GM23338 (cell line): ENCODE data around the gene ZBTB2. TPM values are rescaled to one million over a fixed set of nuclear protein-coding genes. Genes with fewer than 3 reads are reported as not detected.
"Not testable (repeated sequence)": the region's sequence is repeated elsewhere in the genome, so short reads cannot be mapped to it uniquely, and the experiment has no call there.

Source experiments
- ATAC-seq: fragments of 200-7000 bp; cut with Tn5 transposase; 3 replicates; pipeline ENCODE4 v1.9.1; 2020
- DNase-seq: peaks from one replicate; pipeline ENCODE4 v3.0.0-alpha.2; 2015; ENCODE audit warnings: low spot score
- H2AFZ ChIP-seq: fragments of 200-600 bp; sonication (generic); 2 replicates; pipeline ENCODE4 v1.8.0; 2016; ENCODE audit warnings: antibody characterized with exemption, mild to moderate bottlenecking, moderate library complexity
- H3F3A ChIP-seq: fragments of 200-600 bp; sonication (generic); replicated peaks from 2 replicates; pipeline ENCODE4 v1.8.0; 2017; ENCODE audit warnings: antibody characterized with exemption, mixed run types, low read depth
- H3K27ac ChIP-seq: fragments of 200-600 bp; sonication (generic); 2 replicates; pipeline ENCODE4 v1.6.1; 2016; ENCODE audit warnings: low read depth
- H3K27me3 ChIP-seq: fragments of 200-600 bp; sonication (generic); 2 replicates; pipeline ENCODE4 v1.8.0; 2016; ENCODE audit warnings: mild to moderate bottlenecking, mixed run types, moderate library complexity; ENCODE audit not compliant: insufficient read depth
- H3K36me3 ChIP-seq: fragments of 200-600 bp; sonication (generic); 2 replicates; pipeline ENCODE4 v1.8.0; 2016; ENCODE audit warnings: mild to moderate bottlenecking; ENCODE audit not compliant: insufficient read depth
- H3K4me1 ChIP-seq: fragments of 200-600 bp; sonication (generic); 2 replicates; pipeline ENCODE4 v1.8.0; 2016; ENCODE audit warnings: mild to moderate bottlenecking, moderate library complexity; ENCODE audit not compliant: insufficient read depth
- H3K4me2 ChIP-seq: fragments of 200-600 bp; sonication (generic); 2 replicates; pipeline ENCODE4 v1.7.1; 2017; ENCODE audit warnings: mixed run types
- H3K4me3 ChIP-seq: fragments of 200-600 bp; sonication (generic); 2 replicates; pipeline ENCODE4 v1.6.1; 2016; ENCODE audit warnings: mixed run types
- H3K79me2 ChIP-seq: fragments of 200-600 bp; sonication (generic); replicated peaks from 2 replicates; pipeline ENCODE4 v1.8.0; 2017; ENCODE audit warnings: mild to moderate bottlenecking; ENCODE audit not compliant: insufficient read depth
- H3K9me2 ChIP-seq: fragments of 200-600 bp; sonication (generic); 2 replicates; pipeline ENCODE4 v1.8.0; 2017; ENCODE audit not compliant: insufficient read depth
- H4K20me1 ChIP-seq: fragments of 200-600 bp; sonication (generic); replicated peaks from 2 replicates; pipeline ENCODE4 v1.8.0; 2017; ENCODE audit warnings: mild to moderate bottlenecking; ENCODE audit not compliant: insufficient read depth
- H3K27ac Mint-ChIP-seq: 2 replicates; pipeline ENCODE4 v1.8.0; 2020; ENCODE audit warnings: inconsistent platforms, mild to moderate bottlenecking, moderate library complexity, mixed read lengths
- H3K27me3 Mint-ChIP-seq: 3 replicates; pipeline ENCODE4 v1.8.0; 2022; ENCODE audit warnings: low read depth, mild to moderate bottlenecking, moderate library complexity, mixed read lengths, inconsistent platforms; ENCODE audit not compliant: insufficient read depth, poor library complexity
- H3K36me3 Mint-ChIP-seq: 3 replicates; pipeline ENCODE4 v1.8.0; 2021; ENCODE audit warnings: low read depth, mild to moderate bottlenecking, inconsistent platforms, moderate library complexity, mixed read lengths
- H3K4me1 Mint-ChIP-seq: 3 replicates; pipeline ENCODE4 v1.8.0; 2020; ENCODE audit warnings: mild to moderate bottlenecking, inconsistent platforms, mixed read lengths
- H3K4me3 Mint-ChIP-seq: 3 replicates; pipeline ENCODE4 v1.8.0; 2021; ENCODE audit warnings: moderate library complexity, mild to moderate bottlenecking, inconsistent platforms, mixed read lengths
- H3K9me3 Mint-ChIP-seq: 3 replicates; pipeline ENCODE4 v1.8.0; 2020; ENCODE audit warnings: moderate library complexity, mild to moderate bottlenecking, inconsistent platforms, mixed read lengths
- CREB1 ChIP-seq: fragments of 250-450 bp; sonication (Bioruptor Pico); IDR thresholded peaks from 2 replicates; pipeline ENCODE4 v1.5.0; 2020; ENCODE audit warnings: low read depth, mild to moderate bottlenecking, moderate library complexity
- POLR2AphosphoS5 ChIP-seq: IDR thresholded peaks from 2 replicates; pipeline ENCODE4 v1.6.1; 2016; ENCODE audit warnings: antibody characterized with exemption, low read depth
- REST ChIP-seq: IDR thresholded peaks from one replicate; pipeline ENCODE4 v1.6.1; 2018; ENCODE audit warnings: antibody characterized with exemption; ENCODE audit not compliant: unreplicated experiment
- ZNF462 ChIP-seq: fragments of 250-450 bp; sonication (Bioruptor Pico); IDR thresholded peaks from 2 replicates; pipeline ENCODE4 v1.5.0; 2020; ENCODE audit warnings: mild to moderate bottlenecking, moderate library complexity
- polyA plus RNA-seq: library from polyadenylated mRNA; unstranded; fragments of >200 nt; fragmentation: Nextera tagmentation; extraction: Ambion mirVana; gene quantifications from 2 replicates; pipeline ENCODE4 v1.2.1, GENCODE V29; 2016
- total RNA-seq: library from RNA; depleted of rRNA; stranded (reverse); fragments of >200 nt; shearing (Covaris generic); gene quantifications from 2 replicates; pipeline ENCODE4 v1.2.3, GENCODE V29; 2014

The ZBTB2 gene
- total and polyA plus RNA-seq, 2 experiments from 2014 or later = 11.4 to 21.9 TPM

GRCh38 chr6:151349651-151350270 is 41.6 kb downstream of the ZBTB2 start:
- H3K4me2 ChIP-seq = no peak overlapping the region
- Mint-ChIP-seq H3K27ac (no peak overlapping the region), H3K36me3 (peaks cover 24% of the 10 kb centered on the region), H3K4me1 (no peaks in the 10 kb centered on the region), H3K4me3 (no peak overlapping the region), H3K9me3 (no peaks in the 10 kb centered on the region), H3K27me3 (peaks cover 2% of the 10 kb centered on the region)
- TF ChIP-seq CREB1 (CRISPR knock-in tag) (no peak), REST (peak; percentile 38)
- no peaks in the 10 kb centered on the region for H3K4me1 ChIP-seq
- DNase-seq (no peak), ATAC-seq (no peak)
- no peaks in the 10 kb centered on the region for H3K27me3 ChIP-seq
- H3K79me2 ChIP-seq = peaks cover 8% of the 10 kb centered on the region; the same call in 1 of the 2 replicates
- H2AFZ ChIP-seq = no peak overlapping the region
- no peaks in the 10 kb centered on the region for H3F3A ChIP-seq
- no peaks in the 10 kb centered on the region for H4K20me1 ChIP-seq
- no peaks in the 10 kb centered on the region for H3K9me2 ChIP-seq
- H3K36me3 ChIP-seq = no peaks in the 10 kb centered on the region
- H3K4me3 ChIP-seq = no peak overlapping the region
- H3K27ac ChIP-seq = no peak overlapping the region

DNA sequence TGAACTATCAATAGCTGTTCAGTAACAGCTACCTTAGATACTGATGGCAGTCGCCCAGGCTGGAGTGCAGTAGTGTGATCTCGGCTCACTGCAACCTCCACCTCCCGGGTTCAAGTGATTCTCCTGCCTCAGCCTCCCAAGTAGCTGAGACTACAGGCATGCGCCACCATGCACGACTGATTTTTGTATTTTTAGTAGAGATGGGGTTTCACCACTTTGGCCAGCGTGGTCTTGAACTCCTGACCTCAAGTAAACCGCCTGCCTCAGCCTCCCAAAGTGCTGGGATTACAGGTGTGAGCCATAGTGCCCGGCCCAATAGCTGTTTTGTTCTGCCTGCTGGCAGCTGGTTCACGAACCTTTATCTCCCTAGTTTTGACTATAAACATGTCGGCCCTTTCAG is 48.6 kb downstream of the ZBTB2 start:
- H3K79me2 ChIP-seq = peaks cover 42% of the 10 kb centered on the region
- H3K9me2 ChIP-seq, H3K27me3 ChIP-seq, H3K36me3 ChIP-seq, H3K4me2 ChIP-seq, H3K27ac ChIP-seq, H3K4me1 ChIP-seq, H3K27ac Mint-ChIP-seq, H3K4me3 Mint-ChIP-seq, H3K4me1 Mint-ChIP-seq, H3K27me3 Mint-ChIP-seq, H3K36me3 Mint-ChIP-seq, H3K9me3 Mint-ChIP-seq, H4K20me1 ChIP-seq, H3F3A ChIP-seq, ATAC-seq, DNase-seq, H2AFZ ChIP-seq, H3K4me3 ChIP-seq: not testable (repeated sequence)

GRCh38 chr6:151341476-151342195 is 49.7 kb downstream of the ZBTB2 start:
- Histone ChIP-seq H3K4me2 (no peak overlapping the region), H4K20me1 (peaks cover 6% of the 10 kb centered on the region), H3K4me3 (no peak overlapping the region), H3K27me3 (no peaks in the 10 kb centered on the region), H3F3A (no peaks in the 10 kb centered on the region), H2AFZ (no peak overlapping the region), H3K27ac (no peak overlapping the region), H3K4me1 (no peaks in the 10 kb centered on the region), H3K36me3 (no peaks in the 10 kb centered on the region), H3K79me2 (peaks cover 42% of the 10 kb centered on the region), H3K9me2 (no peaks in the 10 kb centered on the region)
- Mint-ChIP-seq H3K4me1 (no peaks in the 10 kb centered on the region), H3K4me3 (no peak overlapping the region), H3K36me3 (no peaks in the 10 kb centered on the region), H3K27me3 (peaks cover 4% of the 10 kb centered on the region), H3K27ac (no peak overlapping the region), H3K9me3 (no peaks in the 10 kb centered on the region)
- ATAC-seq = peak; percentile 28; the same call in 1 of the 3 replicates
- DNase-seq = no peak
- TF ChIP-seq ZNF462 = no peak
- no peak for TF ChIP-seq POLR2AphosphoS5
